Amniotic stem cell (primary cell): ENCODE results near the gene TTC4.

Experiments used
- DNase-seq: peaks from one replicate; lab custom pipeline; 2025; lab: John Stamatoyannopoulos, UW

Gene TTC4

DNA sequence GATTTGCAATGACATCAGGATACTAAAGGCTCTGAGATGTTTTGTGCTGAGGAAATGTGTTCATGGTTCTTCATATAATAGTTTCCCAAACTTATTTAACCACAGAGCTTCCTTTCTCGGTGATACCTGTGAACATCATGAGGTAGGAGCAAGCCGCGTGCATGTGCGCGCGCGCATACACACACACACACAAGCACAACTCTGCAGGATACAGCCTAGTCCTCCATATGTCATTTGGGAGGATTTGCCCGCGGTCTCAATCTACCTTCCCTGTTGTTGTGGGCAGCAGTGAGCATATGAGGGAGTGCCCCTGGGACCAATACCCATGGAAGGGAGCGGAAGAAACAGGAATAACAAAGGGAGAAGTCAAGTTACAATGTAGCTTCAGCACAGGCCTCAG is 12.2 kb upstream of the TTC4 start:
- no peak for DNase-seq

DNA sequence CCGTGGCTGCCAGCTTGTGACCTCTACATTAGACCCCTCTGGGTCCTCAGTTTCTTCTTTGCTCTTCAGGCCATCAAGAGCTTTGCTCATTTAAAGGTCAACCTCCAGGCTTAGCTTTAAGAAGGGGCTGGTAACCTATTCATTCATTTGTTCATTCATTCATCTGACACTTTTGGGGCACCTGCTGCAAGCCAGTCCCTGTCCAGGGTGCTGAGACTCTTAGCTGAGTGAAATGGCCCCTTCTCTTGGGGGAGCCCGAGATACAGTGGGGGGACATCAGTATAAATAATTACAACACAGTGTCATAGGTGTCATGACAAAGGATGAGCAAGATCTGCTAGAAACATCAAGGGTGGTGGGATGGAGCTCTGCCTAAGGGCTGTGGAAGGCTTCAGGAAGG is 10.5 kb upstream of the TTC4 start:
- no peak for DNase-seq

DNA sequence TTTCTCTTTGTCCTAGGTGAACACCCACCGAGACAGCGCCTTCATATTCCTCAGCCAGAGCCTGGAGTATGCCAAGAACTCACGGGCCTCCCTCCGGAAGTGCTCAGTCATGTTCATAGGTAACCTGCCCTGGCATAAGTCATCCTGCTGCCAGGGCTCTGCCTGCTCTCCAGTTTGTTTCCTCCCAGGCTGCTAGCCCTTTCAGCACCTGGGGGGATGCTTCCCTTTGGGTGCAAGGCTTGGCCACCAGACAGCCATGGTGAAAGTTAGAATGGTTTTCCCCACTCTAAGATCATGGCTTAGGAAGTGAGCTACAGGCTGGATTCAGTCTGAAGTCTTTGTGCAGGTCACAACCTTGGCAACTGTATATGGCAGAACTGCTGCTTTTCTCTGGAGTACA is 9.2 kb upstream of the TTC4 start:
- DNase-seq: no peak

DNA sequence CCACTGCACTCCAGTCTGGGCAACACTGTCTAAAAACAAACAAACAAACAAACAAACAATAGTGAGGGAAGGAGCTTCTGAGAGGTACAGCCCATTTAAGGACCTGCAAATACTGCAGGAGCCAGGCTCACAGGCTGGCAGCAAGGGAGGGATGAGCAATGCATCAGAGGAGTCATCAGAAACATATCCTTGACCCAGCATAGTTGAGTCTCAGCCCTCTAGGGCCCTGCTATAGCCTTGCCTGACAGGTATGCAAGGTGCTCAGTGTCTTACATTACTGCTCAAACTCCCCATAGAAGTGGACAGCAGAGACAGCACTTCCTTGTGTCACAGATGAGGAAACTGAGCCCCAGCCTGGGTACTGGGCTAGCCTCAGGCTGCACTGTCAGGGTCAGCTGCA is 7.3 kb upstream of the TTC4 start:
- no peak for DNase-seq

DNA sequence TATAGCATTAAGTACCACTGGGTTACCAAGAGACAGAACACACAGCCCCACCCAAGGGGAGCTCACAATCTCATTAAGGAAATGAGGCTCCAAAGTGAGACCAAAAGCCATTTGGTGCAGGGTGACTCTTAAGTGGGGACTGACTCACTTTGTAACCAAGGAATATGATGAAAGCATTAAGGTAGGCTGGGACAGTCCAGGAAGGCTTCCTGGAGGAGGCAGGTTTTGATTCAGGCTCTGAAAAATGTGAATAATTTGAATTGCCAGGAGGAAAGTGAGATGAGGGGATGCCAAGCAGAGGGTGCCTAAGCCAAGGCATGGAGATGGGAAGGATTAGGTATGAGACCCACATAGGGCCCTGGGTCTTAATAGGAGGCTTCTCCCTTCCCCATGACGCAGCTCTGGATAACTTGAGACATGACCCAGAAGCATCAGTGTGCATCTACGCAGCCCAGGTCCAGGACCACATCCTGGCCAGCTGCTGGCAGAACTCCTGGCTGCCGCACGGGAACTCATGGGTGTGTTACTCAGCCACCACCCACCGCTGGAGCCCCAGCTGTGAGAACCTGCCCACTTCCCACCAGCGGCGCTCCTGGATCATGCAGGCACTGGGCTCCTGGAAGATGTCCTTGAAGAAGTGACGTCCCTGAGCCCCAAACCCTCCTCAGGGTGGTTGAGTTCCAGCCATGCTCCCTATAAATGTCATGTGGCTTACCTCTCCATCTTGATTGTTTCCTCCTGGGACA is 5.9 kb upstream of the TTC4 start:
- no peak for DNase-seq

DNA sequence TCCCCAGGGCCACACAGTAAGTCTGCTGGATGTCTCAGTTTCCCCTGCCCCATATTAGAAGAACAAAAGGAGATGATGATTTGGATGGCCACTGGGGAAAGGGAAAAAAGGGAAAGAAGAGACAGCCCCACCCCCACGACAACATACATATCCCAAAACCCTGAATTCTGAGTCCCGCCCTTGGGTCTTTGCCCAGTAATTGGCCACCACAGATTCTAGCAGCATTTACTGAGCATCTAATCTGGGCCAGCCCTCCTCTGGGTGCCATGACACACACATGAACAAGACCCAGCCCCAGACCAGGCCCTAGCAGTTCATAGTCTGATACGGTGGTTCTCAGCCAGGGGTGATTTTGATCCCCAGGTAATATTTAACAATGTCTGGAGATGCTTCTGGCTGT is 5.2 kb upstream of the TTC4 start:
- no peak for DNase-seq

DNA sequence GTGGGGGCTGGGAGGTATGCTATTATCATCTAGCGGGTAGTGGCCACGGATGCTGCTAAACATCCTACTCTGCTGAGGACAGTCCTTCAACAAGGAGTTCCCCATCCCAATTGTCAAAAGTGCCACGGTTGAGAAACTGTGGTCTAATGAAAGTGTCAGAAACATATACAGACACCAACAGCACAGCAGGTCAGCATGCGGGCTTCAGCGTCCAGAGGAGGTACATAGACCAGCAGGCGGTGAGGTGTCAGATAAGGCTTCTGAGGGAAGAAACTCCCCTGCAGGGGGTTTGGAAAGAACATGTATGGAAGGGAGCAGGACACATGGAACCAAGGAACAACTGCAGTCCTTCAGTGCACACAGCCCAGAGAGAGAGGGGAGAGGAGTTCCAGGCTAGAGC is 4.8 kb upstream of the TTC4 start:
- no peak for DNase-seq

DNA sequence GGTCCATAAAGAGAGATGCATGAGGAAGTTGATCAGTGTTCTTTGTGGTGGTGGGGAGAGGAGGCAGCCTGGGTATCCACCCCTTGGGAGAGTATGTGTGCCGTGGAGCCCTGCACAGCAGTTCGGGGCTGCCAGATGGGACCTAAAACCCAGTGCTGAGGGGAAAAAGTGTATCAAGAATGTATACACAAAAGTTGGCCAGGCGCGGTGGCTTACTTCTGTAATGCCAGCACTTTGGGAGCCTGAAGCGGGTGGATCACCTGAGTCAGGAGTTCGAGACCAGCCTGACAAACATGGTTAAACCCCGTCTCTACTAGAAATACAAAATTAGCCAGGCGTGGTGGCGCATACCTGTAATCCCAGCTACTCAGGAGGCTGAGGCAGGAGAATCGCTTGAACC is 4.1 kb upstream of the TTC4 start:
- no peak for DNase-seq

DNA sequence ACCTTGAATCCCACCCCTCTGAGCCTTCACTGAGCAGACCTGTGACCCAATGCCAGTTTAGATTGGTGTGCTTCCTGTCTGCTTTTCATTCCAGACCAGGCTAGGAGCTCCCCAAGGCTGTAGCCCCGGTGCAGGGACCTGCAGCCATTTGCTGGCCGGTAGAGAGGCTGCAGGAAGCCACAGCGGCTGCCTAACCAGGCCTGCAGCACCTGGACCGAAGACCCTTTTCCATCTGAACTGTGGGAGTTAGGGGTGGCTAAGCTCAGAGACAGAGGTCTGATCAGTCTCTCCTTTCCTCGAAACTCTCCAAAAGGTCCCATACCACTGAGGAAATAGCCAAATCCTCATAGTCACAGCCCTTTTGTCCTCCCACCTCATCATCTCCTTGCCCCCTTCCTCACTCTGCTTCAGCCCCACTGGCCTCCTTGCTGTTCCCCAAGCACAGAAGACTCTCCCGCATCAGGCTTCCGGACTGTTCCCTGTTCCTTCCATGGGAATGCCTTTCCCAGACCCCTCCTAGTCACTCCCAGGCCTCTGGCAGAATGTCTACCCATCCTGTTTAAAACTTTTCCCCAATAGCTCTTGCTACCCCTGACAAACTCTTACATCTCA is 674 bp upstream of the TTC4 start:
- DNase-seq: no peak

DNA sequence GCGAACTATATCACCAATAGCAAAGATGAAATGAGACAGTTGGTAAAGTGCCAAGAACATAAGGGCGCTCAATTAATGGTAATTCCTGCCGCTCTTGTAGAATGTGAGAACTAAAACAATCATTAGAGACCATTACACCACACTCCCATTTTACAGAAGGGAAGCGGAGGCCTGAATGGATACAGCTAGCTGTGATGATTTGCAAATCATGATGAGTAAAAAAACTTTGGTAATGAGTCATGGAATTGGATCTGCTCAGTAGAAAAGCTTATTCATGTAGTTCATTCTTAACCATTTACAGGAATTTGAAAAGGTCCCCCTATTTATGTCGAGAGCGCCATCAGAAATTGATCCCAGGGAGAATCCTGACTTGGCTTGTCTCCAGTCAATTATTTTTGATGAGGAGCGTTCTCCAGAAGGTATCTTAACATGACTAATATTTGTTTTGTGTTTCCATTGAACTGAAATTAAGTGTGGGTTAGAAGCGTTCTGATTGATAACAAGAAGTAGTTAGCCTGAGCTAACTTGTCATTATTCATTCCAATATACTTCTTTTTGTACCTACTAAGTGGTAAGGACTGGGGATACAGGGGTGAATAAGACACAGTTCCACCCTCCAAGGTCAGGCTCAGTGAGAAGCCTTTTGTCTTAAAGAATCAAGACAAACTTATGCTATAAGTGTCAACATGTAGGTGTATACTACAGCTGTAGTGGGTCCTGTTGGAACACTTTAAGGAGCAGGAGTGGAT is 812 bp downstream of the TTC4 start:
- peak; percentile 21 for DNase-seq

DNA sequence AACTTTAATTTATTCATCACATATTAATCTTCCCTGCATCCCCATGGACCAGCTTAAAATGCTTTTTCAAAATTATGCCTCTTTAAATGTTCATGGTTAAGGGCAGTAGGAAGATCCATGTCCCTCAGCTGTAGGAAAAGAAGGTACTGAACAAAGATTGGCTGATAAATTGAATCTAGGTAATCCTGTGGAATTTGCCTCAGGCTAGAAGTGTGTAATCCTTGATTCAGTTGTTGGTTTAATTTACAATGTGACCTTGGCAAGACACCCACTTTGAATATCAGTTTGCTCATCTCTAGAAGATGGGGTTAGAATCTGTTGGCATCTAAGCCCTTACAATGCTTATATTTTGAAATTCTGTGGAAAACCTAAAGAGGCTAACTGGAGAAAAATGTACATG is 6.1 kb downstream of the TTC4 start:
- no peak for DNase-seq

DNA sequence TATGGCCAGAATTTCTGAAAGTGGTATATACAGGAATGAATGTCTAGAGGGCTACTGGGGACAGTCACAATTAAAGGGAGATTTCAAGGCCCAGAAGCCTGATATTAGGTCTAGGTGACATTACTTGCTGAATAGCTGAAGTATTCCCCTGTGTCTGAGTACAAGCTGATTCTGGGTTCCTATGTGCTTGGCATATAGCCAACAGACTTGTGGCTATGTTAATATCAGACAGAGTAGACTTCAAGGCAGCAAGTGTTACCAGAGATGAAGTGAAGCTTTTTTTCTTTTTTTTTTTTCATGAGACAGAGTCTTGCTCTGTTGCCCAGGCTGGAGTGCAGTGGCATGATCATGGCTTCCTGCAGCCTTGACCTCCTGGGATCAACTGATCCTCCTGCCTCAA is 8.3 kb downstream of the TTC4 start:
- no peak for DNase-seq

DNA sequence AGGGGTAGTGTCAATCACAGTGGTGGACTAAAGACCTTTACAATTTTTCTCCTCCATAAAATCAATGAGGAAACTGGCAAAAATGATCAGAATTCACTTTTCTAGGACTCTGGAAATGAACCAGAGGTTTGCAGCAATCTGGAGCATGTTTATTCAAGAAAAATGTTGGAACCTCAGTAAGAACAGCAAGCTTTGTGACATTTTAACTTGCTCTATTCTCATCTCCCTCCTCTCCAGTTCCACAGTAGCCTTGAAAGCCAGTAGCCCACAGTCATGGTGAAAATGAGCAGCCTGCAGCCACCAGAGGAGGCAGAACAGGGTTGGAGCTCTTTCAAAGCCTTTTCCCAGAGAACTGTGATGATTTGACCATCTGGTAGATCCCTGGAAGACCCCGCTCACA is 9.1 kb downstream of the TTC4 start:
- no peak for DNase-seq

DNA sequence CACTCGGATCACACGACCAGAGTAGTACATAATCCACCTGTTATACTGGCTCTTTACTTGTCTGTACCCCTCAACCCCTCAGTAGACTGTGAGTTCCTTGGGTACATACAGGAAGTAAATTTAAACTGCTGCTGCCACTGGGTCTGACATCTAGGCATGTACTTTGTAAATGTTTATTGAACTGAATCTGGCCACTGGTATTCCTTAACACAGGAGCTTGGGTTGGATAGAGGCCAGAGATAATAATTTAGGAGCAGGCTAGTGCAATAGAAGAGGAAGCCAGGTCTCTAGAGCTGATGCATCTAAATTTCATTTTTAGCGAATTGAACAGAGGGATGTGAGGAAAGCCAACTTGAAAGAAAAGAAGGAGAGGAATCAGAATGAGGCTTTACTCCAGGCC is 12.4 kb downstream of the TTC4 start:
- DNase-seq: no peak

DNA sequence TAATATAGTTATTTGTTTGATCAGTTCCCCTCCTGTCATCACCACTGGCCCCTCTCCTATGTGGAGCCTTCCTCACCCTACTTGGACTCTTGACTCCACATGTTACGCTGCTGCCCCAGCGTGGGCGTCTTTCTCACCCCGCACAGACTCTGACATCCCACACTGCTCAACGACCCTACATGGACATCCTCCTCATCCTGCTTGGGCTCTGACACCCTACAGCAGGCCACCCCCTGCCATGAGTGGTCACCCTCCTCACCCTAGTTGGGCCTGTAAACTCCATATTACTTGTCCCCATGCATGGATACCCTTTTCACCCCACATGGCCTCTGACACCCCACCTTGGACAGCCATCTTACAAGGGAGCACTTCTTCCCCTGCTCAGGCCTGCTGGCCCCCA is 21.0 kb downstream of the TTC4 start:
- no peak for DNase-seq

DNA sequence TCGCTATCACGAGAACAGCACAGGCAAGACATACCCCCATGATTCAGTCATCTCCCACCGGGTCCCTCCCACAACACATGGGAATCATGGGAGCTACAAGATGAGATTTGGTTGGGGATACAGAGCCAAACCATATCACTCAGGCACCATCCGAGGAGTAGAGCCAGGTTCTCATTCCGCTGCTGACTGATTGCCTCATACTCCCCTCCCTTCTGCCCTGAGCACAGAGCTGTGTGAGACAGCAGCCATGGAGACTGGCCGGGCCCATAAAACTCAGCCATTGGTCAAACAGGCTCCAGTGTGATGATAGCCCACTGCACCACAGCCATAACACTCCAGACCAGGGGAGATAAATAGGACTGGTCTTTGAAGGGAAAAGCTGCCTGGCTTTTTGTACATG is 22.6 kb downstream of the TTC4 start:
- DNase-seq: no peak

DNA sequence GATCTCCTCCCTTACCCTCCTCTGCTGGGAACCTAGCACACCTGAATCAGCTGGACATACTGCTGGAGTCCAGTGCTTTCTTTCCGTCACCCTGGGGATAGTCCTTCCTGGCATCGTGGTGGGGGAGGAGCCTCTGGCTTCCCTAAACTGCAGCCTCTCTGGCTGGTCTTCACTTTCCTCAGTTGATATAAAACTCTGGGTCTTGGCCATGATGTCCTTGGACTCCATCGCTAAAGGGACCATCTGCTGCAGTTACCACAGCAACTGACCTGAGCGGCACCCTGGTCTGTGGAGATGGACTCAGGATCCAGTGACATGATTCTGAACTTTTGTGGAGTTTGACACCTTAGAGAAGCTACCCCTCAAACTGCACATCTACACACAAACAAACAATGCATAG is 25.9 kb downstream of the TTC4 start:
- no peak for DNase-seq

DNA sequence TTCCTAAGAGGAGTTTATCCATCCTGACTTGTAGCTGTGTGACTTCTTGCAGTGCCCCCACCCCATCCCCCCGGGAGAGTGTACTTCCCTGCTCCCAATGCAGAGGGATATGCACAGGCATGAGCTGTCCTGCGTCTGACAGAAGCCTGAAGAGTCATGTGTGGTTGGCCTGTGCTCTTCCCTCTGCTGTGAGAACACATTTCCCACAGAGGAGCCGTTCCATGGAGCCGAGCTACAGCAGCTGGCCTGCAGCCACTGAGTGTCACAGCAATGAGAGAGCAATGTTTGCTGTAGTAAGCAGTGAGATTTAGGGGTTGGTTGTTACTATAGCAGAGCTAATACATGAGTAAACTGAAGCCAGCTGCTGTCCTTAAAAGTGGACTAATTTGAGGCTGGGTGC is 26.6 kb downstream of the TTC4 start:
- DNase-seq: no peak

DNA sequence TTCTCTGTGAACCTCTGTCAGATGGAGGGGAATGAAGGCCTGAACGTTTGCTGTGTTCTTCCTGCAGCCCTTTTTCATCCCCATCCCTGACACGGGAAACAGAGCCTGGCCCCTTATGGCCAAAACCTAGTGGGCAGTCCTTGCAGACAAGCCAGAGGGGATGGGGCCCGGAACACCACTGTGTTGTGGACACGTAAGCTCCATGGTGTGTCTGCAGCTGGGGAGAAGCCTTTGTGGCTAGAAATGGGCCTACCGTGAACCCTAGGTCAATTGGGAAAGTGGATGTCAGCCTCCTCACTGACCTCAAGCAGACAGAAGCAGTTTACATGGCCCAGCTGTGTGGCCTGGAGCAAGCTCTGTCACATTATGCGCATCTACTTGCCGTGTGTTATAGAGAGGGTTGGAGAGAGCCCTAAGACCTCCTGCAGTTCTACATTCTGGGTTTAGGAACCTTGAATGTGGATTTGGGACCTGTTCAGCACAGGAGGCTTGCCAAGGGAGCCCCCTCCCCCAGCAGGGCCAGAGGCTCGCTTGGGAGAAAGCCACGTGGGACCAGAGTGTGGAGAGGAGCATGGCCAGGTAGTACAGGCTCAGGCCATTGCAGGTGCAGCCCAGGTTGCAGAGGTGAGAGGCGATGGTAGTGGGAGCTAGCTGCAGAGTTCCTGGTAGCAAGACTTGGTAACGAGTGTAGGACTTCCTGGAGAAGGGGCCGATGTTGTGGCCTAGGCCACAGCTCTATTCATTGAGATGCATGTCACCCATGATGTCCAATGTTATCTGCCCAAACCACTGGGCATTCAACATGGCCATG is 28.0 kb downstream of the TTC4 start:
- no peak for DNase-seq

DNA sequence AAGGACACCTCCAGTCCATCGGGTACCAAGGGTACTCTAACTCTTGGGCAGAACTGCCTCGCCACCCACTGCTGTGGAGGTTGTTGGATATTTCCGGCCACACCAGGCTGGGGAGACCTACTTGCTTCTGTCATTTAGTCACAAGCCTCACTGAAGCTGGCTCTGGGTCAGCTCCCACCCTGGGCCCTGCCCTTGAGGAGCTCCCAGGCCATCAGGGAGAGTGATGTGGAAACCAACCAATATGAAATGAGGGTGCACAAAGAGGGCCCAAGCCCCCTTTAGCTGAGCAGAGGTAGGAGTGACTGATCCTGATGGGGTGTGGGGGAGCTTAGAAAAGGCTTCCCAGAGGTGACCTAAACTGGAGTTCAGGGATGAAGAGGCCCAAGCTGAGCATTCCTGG is 29.0 kb downstream of the TTC4 start:
- DNase-seq: no peak

DNA sequence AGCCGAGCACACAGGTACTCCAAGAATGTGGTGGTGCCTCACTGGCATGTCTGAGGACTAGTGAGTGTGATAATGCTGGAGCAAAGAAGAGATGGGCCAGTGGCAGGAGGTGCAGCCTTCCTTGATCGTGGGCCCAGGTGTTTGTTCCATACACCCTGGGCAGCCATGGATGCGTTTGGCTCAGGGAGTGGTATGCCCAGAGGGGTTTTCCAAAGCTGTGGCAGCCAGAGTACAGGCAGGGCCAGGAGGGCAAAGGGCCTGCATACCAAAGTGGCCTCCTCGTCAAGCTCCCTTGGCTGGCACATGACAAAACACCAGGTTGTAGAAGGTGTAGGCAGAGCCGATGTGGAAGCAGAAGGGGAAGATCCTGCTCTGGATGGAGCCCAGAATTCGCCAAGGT is 29.6 kb downstream of the TTC4 start:
- DNase-seq: no peak

DNA sequence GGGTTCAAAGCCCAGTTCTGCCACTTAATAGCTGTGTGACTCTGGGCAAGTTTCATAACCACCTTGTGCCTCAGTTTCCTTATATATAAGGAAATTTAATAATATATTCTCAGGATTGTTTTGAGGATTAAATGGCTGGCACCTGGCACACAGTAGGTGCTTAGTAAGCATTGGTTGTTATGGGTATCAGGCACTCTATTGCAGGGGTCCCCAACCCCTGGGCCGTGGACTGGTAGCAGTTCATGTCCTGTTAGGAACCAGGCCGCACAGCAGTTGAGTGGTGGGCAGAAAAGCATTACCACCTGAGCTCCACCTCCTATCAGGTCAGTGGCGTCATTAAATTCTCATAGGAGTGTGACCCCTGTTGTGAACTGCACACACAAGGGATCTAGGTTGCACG is 30.2 kb downstream of the TTC4 start:
- DNase-seq: no peak
